Stomach smooth muscle (tissue), 2 donors: ENCODE measurements around the gene SLC23A2.

Source experiments
- H3K27ac ChIP-seq: one replicate; pipeline ENCODE4 v1.7.0; 2013; ENCODE audit warnings: mild to moderate bottlenecking, low read length, inconsistent platforms
- H3K27me3 ChIP-seq, 2 donors: one replicate each; pipeline ENCODE4 v1.7.0; 2013; ENCODE audit warnings: low read length in 2 of 2; ENCODE audit not compliant: insufficient read depth in 2 of 2, control insufficient read depth in 1 of 2
- H3K36me3 ChIP-seq, 2 donors: one replicate each; pipeline ENCODE4 v1.7.0; 2013; ENCODE audit warnings: low read length in 2 of 2; ENCODE audit not compliant: control insufficient read depth in 2 of 2, insufficient read depth in 2 of 2
- H3K4me1 ChIP-seq: one replicate; pipeline ENCODE4 v1.7.0; 2013; ENCODE audit warnings: low read length; ENCODE audit not compliant: control insufficient read depth, insufficient read depth
- H3K4me3 ChIP-seq, 2 donors: one replicate each; pipeline ENCODE4 v1.7.0; 2013; ENCODE audit warnings: low read length in 2 of 2
- H3K9ac ChIP-seq, 2 donors: one replicate each; pipeline ENCODE4 v1.7.0; 2013; ENCODE audit warnings: low read length in 2 of 2, mild to moderate bottlenecking in 1 of 2
- H3K9me3 ChIP-seq, 2 donors: one replicate each; pipeline ENCODE4 v1.7.0; 2013; ENCODE audit warnings: low read length in 2 of 2; ENCODE audit not compliant: control insufficient read depth in 2 of 2
- donor health status: healthy.
- donor health status: Pancreatic carcinoma.

The SLC23A2 gene

DNA sequence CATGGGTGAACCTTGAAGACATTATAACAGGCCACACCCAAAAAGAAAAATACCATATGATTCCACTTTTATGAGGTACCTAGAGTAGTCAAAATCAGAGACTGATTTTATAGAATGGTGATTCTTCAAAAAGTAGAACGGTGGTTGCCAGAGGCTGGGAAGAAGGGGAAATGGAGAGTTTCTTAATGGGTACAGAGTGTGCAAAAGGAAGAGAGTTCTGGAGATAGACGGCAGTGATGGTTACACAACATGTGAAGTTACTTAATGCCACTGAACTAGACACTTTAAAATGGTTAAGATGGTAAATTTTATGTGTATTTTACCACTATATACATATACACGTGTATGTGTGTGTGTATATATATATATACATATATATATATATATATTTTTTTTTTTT lies 198.8 kb downstream of the SLC23A2 start:
- H3K9ac ChIP-seq = no peak overlapping the region
- H3K9me3 ChIP-seq = peaks cover 0 to 7% of the 10 kb centered on the region in 2 donors
- no peak overlapping the region for H3K27ac ChIP-seq
- H3K4me3 ChIP-seq = no peak overlapping the region
- peaks cover 4 to 5% of the 10 kb centered on the region in 2 donors for H3K36me3 ChIP-seq
- H3K4me1 ChIP-seq = no peaks in the 10 kb centered on the region
- no peaks in the 10 kb centered on the region for H3K27me3 ChIP-seq
